ENCODE measurements around the gene ATPAF2.

DNA sequence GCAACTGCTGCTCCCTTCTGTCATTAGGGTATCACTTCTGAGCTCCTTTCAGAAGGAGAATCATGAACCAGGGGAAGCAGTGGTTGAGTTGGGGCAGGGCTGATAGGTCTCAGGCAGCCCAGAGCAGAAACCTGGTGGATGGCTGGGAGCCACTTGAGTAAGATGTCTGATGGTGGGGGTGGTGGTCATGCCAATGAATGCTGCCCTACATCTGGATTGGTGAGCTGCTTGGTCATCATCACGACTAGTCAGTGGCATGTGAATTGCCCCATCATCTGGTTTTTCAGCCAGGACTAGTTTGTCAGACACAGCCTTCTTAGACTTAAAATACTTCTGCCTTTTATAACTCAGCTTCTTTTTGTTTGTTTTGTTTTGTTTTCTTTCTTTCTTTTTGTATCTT lies 2.8 kb upstream of the ATPAF2 start:
- TF ChIP-seq CTCF (IDR thresholded peaks at IDR 0.05; ENCODE audit: poor library complexity) = no peak
- TF ChIP-seq EZH2 (IDR thresholded peaks at IDR 0.05; ENCODE audit: borderline replicate concordance) = no peak
